Hepatocyte (in vitro differentiated cells): ENCODE measurements around the gene PKD2L2.

Source experiments
- CTCF ChIP-seq: fragments of 200-600 bp; sonication (generic); IDR thresholded peaks from 2 replicates; pipeline ENCODE4 v1.5.1; 2016; ENCODE audit warnings: antibody characterized with exemption, mild to moderate bottlenecking; ENCODE audit not compliant: poor library complexity
- EZH2 ChIP-seq: fragments of 200-600 bp; sonication (generic); IDR thresholded peaks from 2 replicates; pipeline ENCODE4 v1.6.1; 2016; ENCODE audit warnings: antibody characterized with exemption, mild to moderate bottlenecking, borderline replicate concordance
- EZH2phosphoT487 ChIP-seq: fragments of 200-600 bp; sonication (generic); IDR thresholded peaks from one replicate; pipeline ENCODE4 v1.6.1; 2018; ENCODE audit warnings: antibody characterized with exemption, mild to moderate bottlenecking, low read depth, moderate library complexity; ENCODE audit not compliant: unreplicated experiment, severe bottlenecking

- TF ChIP-seq EZH2: no peak
- no peak for TF ChIP-seq CTCF
- TF ChIP-seq EZH2phosphoT487: no peak
Measured at GRCh38 chr5:137902408-137903133, 13.3 kb downstream of the PKD2L2 start.
